AG09309 (cell line): Measurements from ENCODE around the gene SLC15A4.
"Not testable (repeated sequence)": the region's sequence is repeated elsewhere in the genome, so short reads cannot be mapped to it uniquely, and the experiment has no call there.

Source experiments
- DNase-seq: peaks from one replicate; pipeline ENCODE4 v3.0.0-alpha.2; 2010; ENCODE audit warnings: low read depth
- H3K4me3 ChIP-seq: 2 replicates; pipeline ENCODE4 v1.5.1; 2011; ENCODE audit warnings: mild to moderate bottlenecking, low read depth, low read length, moderate library complexity; ENCODE audit not compliant: control insufficient read depth
- TF ChIP-seq, protein P1 (sequence below): IDR thresholded peaks from 2 replicates; pipeline ENCODE4 v1.5.1; 2011; ENCODE audit warnings: mild to moderate bottlenecking, low read depth, low read length, inconsistent platforms; ENCODE audit not compliant: insufficient read depth, control insufficient read depth; ENCODE audit errors: missing control alignments

The SLC15A4 gene

DNA sequence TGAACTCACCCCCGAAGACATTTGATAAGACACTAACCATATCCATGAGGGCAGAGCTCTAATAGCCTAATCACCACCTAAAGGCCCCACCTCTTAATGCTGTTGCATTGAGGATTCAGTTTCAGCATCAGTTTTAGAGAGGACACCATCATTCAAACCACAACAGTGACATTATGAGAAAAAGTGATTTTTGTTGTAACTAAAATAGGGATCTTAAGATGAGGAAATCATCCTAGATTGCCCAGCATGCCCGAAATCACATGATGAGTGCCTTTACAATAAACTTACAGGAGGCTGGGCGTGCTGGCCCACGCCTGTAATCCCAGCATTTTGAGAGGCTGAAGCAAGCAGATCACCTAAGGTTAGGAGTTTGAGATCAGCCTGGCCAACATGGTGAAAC, 19.8 kb upstream of the SLC15A4 start:
- H3K4me3 ChIP-seq, result no peak overlapping the region
- no peak for DNase-seq
- TF ChIP-seq, protein P1, sequence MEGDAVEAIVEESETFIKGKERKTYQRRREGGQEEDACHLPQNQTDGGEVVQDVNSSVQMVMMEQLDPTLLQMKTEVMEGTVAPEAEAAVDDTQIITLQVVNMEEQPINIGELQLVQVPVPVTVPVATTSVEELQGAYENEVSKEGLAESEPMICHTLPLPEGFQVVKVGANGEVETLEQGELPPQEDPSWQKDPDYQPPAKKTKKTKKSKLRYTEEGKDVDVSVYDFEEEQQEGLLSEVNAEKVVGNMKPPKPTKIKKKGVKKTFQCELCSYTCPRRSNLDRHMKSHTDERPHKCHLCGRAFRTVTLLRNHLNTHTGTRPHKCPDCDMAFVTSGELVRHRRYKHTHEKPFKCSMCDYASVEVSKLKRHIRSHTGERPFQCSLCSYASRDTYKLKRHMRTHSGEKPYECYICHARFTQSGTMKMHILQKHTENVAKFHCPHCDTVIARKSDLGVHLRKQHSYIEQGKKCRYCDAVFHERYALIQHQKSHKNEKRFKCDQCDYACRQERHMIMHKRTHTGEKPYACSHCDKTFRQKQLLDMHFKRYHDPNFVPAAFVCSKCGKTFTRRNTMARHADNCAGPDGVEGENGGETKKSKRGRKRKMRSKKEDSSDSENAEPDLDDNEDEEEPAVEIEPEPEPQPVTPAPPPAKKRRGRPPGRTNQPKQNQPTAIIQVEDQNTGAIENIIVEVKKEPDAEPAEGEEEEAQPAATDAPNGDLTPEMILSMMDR, result no peak

DNA sequence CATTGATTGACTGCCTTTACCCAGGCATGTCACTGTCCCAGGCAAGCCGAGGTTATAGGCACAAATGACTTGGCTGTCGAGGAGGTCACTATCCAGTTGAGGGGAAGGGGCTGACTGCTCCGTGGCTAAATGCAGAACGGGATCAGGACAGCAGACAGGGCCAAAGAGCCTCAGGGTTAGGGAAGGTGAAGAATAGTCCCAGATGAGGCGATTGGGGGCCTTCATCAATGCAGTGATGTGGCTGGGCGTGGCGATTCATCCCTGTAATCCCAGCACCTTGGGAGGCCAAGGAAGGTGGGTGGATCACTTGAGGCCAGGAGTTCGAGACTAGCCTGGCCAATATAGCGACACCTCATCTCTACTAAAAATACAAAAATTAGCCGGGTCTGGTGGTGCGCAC, 18.8 kb upstream of the SLC15A4 start:
- H3K4me3 ChIP-seq, result no peak overlapping the region
- TF ChIP-seq, protein P1, result no peak
- DNase-seq, result no peak

DNA sequence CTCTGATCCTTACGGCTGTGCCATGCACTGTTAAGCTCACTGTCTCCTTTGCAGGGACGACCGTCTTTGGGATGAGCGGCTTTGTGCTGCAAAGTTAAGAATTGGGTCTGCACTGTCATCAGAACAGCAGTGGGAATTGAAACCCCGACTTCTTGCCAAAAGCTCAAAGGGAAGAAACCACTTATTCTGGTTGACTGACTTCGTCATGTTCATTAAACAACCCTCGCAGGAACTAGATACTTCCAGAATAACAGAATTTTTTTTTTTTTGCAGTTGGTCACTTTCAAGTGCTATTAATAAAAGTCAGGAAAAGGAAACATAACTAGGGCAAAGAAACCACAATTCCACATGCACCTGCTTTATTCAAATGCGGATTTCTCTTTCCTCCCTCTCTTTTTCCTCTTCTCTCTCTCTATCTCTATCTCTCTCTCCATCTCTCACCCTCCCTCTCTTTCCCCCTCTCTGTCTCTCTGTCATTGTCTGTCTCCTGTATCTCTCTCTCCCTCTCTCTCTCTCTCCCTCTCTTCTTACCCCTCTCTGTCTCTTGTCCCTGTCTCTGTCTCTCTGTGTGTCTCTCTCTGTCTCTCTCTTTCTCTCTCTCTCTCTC, 17.2 kb upstream of the SLC15A4 start:
- DNase-seq, result no peak
- no peak overlapping the region for H3K4me3 ChIP-seq
- TF ChIP-seq, protein P1, result no peak

DNA sequence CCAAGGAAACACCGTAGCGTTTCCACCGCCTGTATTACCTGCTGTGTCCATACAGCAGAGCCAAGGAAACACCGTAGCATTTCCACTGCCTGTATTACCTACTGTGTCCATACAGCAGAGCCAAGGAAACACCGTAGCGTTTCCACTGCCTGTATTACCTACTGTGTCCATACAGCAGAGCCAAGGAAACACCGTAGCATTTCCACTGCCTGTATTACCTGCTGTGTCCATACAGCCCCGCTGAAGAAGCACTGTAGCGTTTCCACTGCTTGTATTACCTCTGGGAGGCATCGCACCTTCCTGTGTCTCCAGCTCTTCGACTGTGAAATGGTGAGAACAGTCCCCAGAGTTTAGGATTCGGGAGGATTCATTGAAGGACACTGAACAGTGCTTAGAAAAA, 16.1 kb upstream of the SLC15A4 start:
- H3K4me3 ChIP-seq, DNase-seq: not testable (repeated sequence)

DNA sequence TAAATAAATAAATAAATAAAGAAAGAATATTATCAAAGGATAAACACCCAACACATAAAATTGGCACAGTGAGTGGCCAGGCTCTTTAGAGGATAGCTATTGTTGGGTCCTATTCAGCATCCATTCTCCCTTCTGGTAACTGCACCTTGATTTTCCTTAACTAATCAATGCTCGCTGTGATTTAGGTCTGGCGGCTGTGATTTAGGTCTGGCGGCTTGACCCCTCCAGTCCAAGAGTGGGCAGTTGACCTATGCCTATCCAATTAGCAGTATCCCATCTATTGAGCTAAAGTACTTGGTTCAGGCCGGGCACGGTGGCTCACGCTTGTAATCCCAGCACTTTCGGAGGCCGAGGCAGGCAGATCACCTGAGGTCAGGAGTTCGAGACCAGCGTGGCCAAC, 9.7 kb upstream of the SLC15A4 start:
- TF ChIP-seq, protein P1, result no peak
- H3K4me3 ChIP-seq, result no peak overlapping the region
- no peak for DNase-seq

DNA sequence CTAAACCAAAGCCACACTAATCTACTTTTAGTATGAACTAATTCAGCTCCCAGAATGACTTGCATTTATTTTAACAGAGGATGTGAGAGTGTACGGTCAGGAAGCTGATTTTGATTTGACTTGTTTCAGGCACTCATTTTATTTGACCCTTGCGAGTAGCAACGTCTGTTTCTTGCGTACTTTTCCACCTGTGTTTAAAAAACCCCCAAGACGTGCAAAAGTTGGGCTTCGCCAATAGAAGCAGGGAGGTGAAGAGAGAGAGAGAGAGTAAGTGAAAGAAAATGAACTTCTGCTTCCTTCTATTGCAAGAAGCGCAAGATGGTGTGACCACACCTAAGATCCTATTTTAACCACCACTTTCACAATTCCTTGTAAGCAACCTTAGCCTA, 6.7 kb upstream of the SLC15A4 start:
- TF ChIP-seq, protein P1, result no peak
- no peak overlapping the region for H3K4me3 ChIP-seq
- no peak for DNase-seq

DNA sequence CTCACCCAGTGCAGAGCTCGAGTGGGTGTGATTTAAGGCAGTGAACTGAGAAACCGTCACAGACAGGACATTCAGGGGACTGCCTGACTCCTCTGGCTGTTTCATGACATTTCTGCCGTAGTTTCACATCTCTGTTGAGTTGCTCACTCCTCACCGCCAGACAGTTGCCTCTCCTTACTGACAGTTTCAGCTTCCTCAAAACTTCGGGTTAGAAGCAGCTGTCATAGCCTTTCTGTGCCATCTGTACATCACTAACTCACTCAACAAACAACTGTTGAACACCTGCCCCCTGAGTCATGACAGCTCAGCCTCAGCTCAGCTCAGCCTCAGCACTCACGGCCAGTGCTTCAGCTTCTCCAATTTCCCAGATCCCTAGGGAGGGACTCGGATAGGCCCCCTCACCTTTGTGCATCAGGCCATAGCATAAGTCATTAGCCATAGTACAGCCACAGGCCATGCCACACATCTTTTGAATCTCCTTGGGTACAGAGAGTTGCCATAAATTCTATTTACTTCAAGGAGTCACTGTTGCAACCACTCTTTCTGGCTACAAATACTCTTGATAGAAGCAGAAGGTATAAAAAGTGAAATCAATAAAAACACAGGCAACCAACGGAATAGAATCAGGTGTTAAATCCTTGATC, 6.2 kb upstream of the SLC15A4 start:
- DNase-seq, result no peak
- H3K4me3 ChIP-seq, result no peak overlapping the region
- TF ChIP-seq, protein P1, result no peak
